HFFc6 (cell line): ENCODE results near the gene OSBP. TPM values are rescaled to one million over a fixed set of nuclear protein-coding genes. Genes with fewer than 3 reads are reported as not detected.
A peak's percentile ranks its signal among the peaks of the same experiment; 100 is the strongest.
"Not testable (repeated sequence)": the region's sequence is repeated elsewhere in the genome, so short reads cannot be mapped to it uniquely, and the experiment has no call there.

Experiments used
- DNase-seq: peaks from one replicate; pipeline ENCODE4 v3.0.0-alpha.2; 2018
- H3K27ac Mint-ChIP-seq: 2 replicates; pipeline ENCODE4 v1.8.0; 2020; ENCODE audit warnings: mild to moderate bottlenecking, mixed read lengths
- H3K27me3 Mint-ChIP-seq: 2 replicates; pipeline ENCODE4 v1.8.0; 2021; ENCODE audit warnings: mild to moderate bottlenecking, moderate library complexity, mixed read lengths; ENCODE audit not compliant: insufficient read depth
- H3K36me3 Mint-ChIP-seq: 2 replicates; pipeline ENCODE4 v1.8.0; 2021; ENCODE audit warnings: low read depth, mixed read lengths
- H3K4me1 Mint-ChIP-seq: 2 replicates; pipeline ENCODE4 v1.8.0; 2020; ENCODE audit warnings: low read depth, mixed read lengths
- H3K4me3 Mint-ChIP-seq: 2 replicates; pipeline ENCODE4 v1.8.0; 2020; ENCODE audit warnings: mild to moderate bottlenecking, moderate library complexity, mixed read lengths
- H3K9me3 Mint-ChIP-seq: 2 replicates; pipeline ENCODE4 v1.8.0; 2020; ENCODE audit warnings: mild to moderate bottlenecking, mixed read lengths
- total RNA-seq, 6 experiments: library from RNA; stranded (reverse); fragmentation: NEBNext Ultra II Directional; extraction: Animal tissue kit (Norgen Biotek cat#: 25700); gene quantifications; 2 replicates in 1 of 6; 3 replicates in 5 of 6; pipeline ENCODE4 v1.2.3, GENCODE V29; 2021
- TF ChIP-seq, protein P1 (sequence below): fragments of 200-600 bp; sonication (generic); IDR thresholded peaks from 2 replicates; pipeline ENCODE4 v1.5.0; 2021; ENCODE audit warnings: antibody characterized with exemption, mild to moderate bottlenecking

The OSBP gene
- total RNA-seq, 6 experiments from 2014 or later = 39.0 to 45.6 (median 42.9) TPM

DNA sequence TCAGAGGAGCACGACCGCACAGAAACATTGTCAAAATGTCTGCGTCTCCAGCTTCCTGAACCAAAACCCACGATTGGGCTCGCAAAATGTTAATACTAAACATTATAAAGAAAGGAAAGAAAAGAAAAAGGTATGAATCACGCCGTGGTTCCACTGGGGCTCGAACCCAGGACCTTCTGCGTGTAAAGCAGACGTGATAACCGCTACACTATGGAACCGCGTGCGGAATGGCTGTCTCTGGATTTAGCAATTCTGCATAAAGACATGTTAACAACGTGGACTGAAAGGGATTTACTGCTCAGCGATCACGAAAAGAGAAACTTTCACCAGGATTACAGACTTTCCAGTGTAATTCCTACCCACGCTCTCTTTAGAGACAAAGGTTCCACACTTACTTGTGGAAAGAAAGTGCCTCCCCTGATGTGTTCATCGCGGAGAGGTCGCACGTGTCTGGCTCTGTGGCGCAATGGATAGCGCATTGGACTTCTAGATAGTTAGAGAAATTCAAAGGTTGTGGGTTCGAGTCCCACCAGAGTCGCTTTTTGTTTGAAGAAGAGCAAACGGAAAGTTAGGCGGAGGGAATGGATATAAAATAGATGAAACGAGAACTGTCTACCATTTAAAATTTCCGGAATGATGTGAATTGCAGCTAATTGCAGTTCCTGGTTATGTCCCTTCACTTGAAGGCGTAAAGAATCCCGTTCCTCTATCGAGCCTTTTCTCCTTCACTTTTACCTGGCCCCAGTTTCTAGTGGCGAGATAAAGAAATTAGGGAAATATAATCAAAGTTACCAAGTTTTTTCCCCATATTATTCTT lies 64.5 kb downstream of the OSBP start:
- H3K4me1 Mint-ChIP-seq = peaks cover 34% of the 10 kb centered on the region
- peak; percentile 94 for DNase-seq
- peak overlapping the region; percentile 91 for H3K27ac Mint-ChIP-seq
- H3K4me3 Mint-ChIP-seq = peak overlapping the region; percentile 89
- H3K27me3 Mint-ChIP-seq = peaks cover 15% of the 10 kb centered on the region
- H3K9me3 Mint-ChIP-seq = peaks cover 8% of the 10 kb centered on the region
- TF ChIP-seq, protein P1, sequence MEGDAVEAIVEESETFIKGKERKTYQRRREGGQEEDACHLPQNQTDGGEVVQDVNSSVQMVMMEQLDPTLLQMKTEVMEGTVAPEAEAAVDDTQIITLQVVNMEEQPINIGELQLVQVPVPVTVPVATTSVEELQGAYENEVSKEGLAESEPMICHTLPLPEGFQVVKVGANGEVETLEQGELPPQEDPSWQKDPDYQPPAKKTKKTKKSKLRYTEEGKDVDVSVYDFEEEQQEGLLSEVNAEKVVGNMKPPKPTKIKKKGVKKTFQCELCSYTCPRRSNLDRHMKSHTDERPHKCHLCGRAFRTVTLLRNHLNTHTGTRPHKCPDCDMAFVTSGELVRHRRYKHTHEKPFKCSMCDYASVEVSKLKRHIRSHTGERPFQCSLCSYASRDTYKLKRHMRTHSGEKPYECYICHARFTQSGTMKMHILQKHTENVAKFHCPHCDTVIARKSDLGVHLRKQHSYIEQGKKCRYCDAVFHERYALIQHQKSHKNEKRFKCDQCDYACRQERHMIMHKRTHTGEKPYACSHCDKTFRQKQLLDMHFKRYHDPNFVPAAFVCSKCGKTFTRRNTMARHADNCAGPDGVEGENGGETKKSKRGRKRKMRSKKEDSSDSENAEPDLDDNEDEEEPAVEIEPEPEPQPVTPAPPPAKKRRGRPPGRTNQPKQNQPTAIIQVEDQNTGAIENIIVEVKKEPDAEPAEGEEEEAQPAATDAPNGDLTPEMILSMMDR = no peak
- no peaks in the 10 kb centered on the region for H3K36me3 Mint-ChIP-seq

DNA sequence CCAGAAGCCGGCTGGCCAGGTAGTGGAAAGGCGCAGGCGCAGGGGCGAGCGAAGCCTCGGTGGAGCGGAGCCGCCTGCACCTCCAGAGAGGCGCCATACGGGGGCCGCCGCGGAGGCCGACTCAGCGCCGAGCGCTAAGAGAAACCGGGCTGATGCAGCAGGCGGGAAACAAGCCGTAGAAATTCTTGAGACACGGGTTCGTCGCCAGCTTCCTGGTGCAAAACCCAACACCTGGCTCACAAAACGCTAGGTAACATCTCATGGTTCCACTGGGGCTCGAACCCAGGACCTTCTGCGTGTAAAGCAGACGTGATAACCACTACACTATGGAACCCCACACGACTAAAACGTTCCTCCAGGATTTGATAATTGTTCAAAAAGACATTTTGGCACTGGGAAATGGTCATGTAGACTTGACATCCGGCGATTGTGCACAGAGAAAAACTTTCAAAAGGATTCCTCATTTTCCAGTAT lies 65.2 kb downstream of the OSBP start:
- peaks cover 8% of the 10 kb centered on the region for H3K9me3 Mint-ChIP-seq
- peaks cover 15% of the 10 kb centered on the region for H3K27me3 Mint-ChIP-seq
- DNase-seq = peak; percentile 98
- H3K4me1 Mint-ChIP-seq = peaks cover 31% of the 10 kb centered on the region
- H3K4me3 Mint-ChIP-seq = peak overlapping the region; percentile 89
- H3K27ac Mint-ChIP-seq = peak overlapping the region; percentile 91
- TF ChIP-seq, protein P1 = peak; percentile 69
- no peaks in the 10 kb centered on the region; the same call in 1 of the 2 replicates for H3K36me3 Mint-ChIP-seq

DNA sequence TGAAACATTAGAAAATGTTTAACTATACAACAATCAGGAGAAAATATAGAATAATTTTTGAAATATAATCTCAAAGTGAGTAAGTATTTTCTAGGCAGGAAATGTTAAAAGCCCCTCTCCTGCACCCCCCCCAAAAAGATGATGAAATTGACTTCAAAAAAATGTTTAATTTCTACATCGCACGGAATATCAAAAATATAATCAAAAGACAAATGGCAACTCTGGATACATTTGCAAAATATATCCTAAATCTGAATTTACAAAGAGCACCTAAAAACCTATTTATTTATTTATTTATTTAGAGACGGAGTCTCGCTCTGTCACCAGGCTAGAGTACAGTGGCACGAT lies 67.3 kb downstream of the OSBP start:
- DNase-seq = no peak
- H3K27ac Mint-ChIP-seq = no peak overlapping the region
- H3K27me3 Mint-ChIP-seq = peaks cover 15% of the 10 kb centered on the region
- TF ChIP-seq, protein P1 = no peak
- no peak overlapping the region for H3K4me3 Mint-ChIP-seq
- peaks cover 38% of the 10 kb centered on the region for H3K4me1 Mint-ChIP-seq
- H3K36me3 Mint-ChIP-seq = peaks cover 9% of the 10 kb centered on the region
- peaks cover 8% of the 10 kb centered on the region for H3K9me3 Mint-ChIP-seq

DNA sequence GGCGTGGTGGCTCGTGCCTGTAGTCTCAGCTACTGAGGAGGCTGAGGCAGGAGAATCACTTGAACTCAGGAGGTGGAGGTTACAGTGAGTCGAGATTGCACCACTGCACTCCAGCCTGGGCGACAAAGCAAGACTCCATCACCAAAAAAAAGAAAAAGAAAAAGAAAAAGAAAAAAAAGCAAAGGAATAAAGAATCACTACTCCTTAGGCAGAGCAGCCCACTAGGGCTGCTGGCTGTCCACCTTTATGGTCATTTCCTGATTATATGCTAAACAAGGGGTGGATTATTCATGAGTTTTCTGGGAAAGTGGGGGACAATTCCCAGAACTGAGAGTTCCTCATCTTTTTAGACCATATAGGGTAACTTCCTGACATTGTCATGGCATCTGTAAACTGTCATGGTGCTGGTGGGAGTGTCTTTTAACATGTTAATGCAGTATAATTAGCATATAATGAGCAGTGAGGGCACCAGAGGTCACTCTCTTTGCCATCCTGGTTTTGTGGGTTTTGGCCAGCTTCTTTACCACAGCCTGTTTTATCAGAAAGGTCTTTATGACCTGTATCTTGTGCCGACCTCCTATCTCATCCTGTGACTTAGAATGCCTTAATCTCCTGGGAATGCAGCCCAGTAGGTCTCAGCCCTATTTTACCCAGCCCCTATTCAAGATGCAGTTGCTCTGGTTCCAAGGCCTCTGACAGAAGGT lies 67.8 kb downstream of the OSBP start:
- H3K4me1 Mint-ChIP-seq = peaks cover 38% of the 10 kb centered on the region
- not testable (repeated sequence) for DNase-seq, H3K9me3 Mint-ChIP-seq, H3K36me3 Mint-ChIP-seq, H3K27ac Mint-ChIP-seq, H3K4me3 Mint-ChIP-seq
- peaks cover 15% of the 10 kb centered on the region for H3K27me3 Mint-ChIP-seq

DNA sequence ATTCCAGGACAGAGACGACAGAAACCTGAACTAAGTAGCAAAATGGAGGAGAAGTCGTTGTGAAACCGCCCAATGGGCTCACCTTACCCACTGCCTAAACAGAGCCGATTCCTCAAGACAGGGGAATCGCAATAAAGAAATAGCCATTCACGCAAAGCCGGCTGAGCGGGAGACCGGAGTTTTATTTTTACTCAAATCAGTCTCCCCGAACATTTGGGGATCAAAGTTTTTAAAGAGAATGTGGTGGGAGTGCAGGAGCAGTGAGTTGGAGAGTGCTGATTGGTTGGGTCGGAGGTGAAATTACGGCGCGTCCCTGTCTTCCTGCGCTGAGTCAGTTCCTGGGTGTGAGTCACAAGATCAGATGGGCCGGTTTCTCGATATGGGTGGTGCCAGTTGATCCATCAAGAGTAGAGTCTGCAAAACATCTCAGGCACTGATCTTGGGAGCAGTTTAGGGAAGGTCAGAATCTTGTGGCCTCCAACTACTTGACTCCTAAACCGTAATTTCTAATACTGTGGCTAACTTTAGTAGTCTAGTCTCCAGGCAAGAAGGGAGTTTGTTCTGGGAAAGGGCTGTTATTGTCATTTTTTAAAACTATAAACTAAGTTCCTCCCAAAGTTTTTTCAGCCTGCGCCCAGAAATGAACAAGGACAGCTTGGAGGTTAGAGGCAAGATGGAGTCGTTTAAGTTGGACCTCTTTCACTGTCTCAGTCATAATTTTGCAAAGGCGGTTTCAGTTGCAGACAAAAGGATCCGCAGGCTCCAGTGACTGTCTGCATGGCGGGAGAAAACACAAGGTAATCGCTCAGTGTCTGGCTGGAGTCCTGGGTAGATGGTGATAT lies 70.2 kb downstream of the OSBP start:
- H3K27me3 Mint-ChIP-seq = peaks cover 3% of the 10 kb centered on the region; the same call in 1 of the 2 replicates
- peaks cover under 1% of the 10 kb centered on the region; the same call in 1 of the 2 replicates for H3K9me3 Mint-ChIP-seq
- H3K36me3 Mint-ChIP-seq = peaks cover 9% of the 10 kb centered on the region
- H3K4me3 Mint-ChIP-seq = peak overlapping the region; percentile 8; the same call in 1 of the 2 replicates
- H3K27ac Mint-ChIP-seq = peak overlapping the region; percentile 42; the same call in 1 of the 2 replicates
- TF ChIP-seq, protein P1 = no peak
- DNase-seq = no peak
- peaks cover 25% of the 10 kb centered on the region for H3K4me1 Mint-ChIP-seq
